Transverse colon (tissue), 3 donors: Measurements from ENCODE around the gene BRIX1.

Experiments used
- CTCF ChIP-seq, 5 experiments: fragments of 200-600 bp in 3 of 5; fragments of 450-650 bp in 2 of 5; sonication (generic) in 3 of 5; IDR thresholded peaks; 1 replicate in 2 of 5; 2 replicates in 3 of 5; pipeline ENCODE4 v1.5.1; 2016 to 2017; ENCODE audit warnings: antibody characterized with exemption in 5 of 5, inconsistent platforms in 3 of 5, mild to moderate bottlenecking in 2 of 5, moderate library complexity in 1 of 5
- POLR2A ChIP-seq: fragments of 450-650 bp; IDR thresholded peaks from one replicate; pipeline ENCODE4 v1.6.1; 2016; ENCODE audit warnings: antibody characterized with exemption, mild to moderate bottlenecking, moderate library complexity

DNA sequence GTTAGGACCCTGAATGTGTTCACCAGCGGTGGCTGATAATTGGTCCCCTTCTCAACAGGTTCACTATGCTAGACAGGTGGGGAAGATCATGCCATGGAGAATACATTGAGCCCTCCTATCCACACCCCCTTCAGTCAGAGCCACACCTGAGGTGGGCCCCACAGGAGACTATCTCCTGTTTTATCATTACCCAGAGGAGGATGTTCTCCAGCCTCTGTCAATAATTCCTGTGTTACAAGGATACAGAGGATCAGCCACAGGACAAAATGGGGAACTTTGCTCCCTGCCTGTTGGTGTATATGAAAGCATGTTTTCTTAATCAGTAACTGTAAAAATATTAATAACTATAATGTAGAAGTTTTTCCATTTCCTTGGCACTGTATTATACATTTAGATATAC is 26.1 kb upstream of the BRIX1 start:
- TF ChIP-seq POLR2A, result no peak
- TF ChIP-seq CTCF (IDR thresholded peaks at IDR 0.05), result no peak
